Right atrium auricular region (tissue), 2 donors: Measurements from ENCODE around the gene PRKCB. TPM values are rescaled to one million over a fixed set of nuclear protein-coding genes. Genes with fewer than 3 reads are reported as not detected.

Experiments
- DNase-seq: peaks from one replicate; pipeline ENCODE4 v3.0.0-alpha.2; 2019; ENCODE audit warnings: low spot score
- H3K27ac ChIP-seq, 2 donors: fragments of 200-600 bp; sonication (generic); 1 replicate in 1 of 2; 2 replicates in 1 of 2; pipeline ENCODE4 v1.5.1; 2016 to 2019
- H3K27me3 ChIP-seq, 2 donors: fragments of 200-600 bp; sonication (generic); one replicate each; pipeline versions ENCODE4 v1.5.1 to v1.6.0; 2017 to 2019
- H3K36me3 ChIP-seq: fragments of 200-600 bp; sonication (generic); one replicate; pipeline ENCODE4 v1.5.1; 2016
- H3K4me1 ChIP-seq, 2 donors: fragments of 200-600 bp; sonication (generic); one replicate each; pipeline versions ENCODE4 v1.5.1 to v1.6.0; 2017 to 2019
- H3K4me3 ChIP-seq, 2 donors: fragments of 200-600 bp; sonication (generic); 1 replicate in 1 of 2; 2 replicates in 1 of 2; pipeline ENCODE4 v1.5.1; 2017 to 2019; ENCODE audit warnings: mild to moderate bottlenecking in 1 of 2, moderate library complexity in 1 of 2
- H3K9me3 ChIP-seq, 2 donors: fragments of 200-600 bp; sonication (generic); one replicate each; pipeline ENCODE4 v1.5.1; 2019
- total RNA-seq, 2 donors: library from RNA; depleted of rRNA; stranded (reverse); fragments of >200 nt; gene quantifications; one replicate each; pipeline ENCODE4 v1.1.0, GENCODE V29; 2016
- TF ChIP-seq, protein P1 (sequence below), 2 donors: fragments of 200-600 bp; sonication (generic); IDR thresholded peaks; one replicate each; pipeline ENCODE4 v1.5.1; 2019; ENCODE audit warnings: antibody characterized with exemption in 2 of 2

PRKCB gene
- total RNA-seq, 2 donors from 2014 or later = 0.93 to 3.1 TPM

DNA sequence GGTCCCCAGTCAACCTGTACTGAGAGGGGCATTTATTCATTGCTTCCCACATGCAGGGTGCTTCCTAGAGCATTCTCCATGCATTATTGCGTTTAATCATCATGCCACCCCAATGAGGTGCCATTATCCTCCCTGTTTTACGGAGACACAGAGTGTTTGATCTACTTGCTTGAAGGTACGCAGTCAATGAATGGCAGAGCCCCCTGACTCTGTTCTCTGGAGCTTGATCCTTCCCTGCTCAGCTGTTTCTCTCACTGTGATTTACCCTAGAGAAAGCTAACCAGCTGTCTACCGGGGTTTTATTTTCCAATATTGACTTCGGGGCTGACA, 117.2 kb downstream of the PRKCB start:
- no peak overlapping the region for H3K4me3 ChIP-seq
- no peak for DNase-seq
- H3K9me3 ChIP-seq = no peaks in the 10 kb centered on the region
- no peak overlapping the region for H3K27ac ChIP-seq
- no peaks in the 10 kb centered on the region for H3K36me3 ChIP-seq
- H3K4me1 ChIP-seq = no peaks in the 10 kb centered on the region
- no peaks in the 10 kb centered on the region for H3K27me3 ChIP-seq
- TF ChIP-seq, protein P1, sequence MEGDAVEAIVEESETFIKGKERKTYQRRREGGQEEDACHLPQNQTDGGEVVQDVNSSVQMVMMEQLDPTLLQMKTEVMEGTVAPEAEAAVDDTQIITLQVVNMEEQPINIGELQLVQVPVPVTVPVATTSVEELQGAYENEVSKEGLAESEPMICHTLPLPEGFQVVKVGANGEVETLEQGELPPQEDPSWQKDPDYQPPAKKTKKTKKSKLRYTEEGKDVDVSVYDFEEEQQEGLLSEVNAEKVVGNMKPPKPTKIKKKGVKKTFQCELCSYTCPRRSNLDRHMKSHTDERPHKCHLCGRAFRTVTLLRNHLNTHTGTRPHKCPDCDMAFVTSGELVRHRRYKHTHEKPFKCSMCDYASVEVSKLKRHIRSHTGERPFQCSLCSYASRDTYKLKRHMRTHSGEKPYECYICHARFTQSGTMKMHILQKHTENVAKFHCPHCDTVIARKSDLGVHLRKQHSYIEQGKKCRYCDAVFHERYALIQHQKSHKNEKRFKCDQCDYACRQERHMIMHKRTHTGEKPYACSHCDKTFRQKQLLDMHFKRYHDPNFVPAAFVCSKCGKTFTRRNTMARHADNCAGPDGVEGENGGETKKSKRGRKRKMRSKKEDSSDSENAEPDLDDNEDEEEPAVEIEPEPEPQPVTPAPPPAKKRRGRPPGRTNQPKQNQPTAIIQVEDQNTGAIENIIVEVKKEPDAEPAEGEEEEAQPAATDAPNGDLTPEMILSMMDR (IDR thresholded peaks at IDR 0.05) = no peak

DNA sequence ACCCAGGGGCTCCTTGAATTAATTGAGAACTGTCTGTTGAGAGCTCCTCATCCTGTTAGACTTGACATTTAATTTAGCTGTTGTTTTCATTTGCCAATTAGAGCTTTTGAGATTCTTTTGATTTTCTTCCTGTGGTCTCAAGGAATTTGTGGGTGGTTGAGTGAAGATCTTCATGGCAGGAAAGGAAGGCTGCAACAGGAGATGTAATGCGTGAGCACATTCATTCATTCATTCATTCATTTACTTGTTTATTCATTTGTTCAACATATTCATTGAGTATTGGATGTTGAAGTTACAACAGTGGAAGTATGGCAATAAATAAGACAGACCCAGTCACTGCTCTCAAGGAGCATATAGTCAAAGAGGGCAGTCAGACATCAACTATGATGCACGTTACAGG, 117.7 kb downstream of the PRKCB start:
- Histone ChIP-seq H3K9me3 (no peaks in the 10 kb centered on the region), H3K4me1 (no peaks in the 10 kb centered on the region), H3K27me3 (no peaks in the 10 kb centered on the region), H3K36me3 (no peaks in the 10 kb centered on the region), H3K4me3 (no peak overlapping the region), H3K27ac (no peak overlapping the region)
- TF ChIP-seq, protein P1 (IDR thresholded peaks at IDR 0.05) = no peak
- DNase-seq = no peak

DNA sequence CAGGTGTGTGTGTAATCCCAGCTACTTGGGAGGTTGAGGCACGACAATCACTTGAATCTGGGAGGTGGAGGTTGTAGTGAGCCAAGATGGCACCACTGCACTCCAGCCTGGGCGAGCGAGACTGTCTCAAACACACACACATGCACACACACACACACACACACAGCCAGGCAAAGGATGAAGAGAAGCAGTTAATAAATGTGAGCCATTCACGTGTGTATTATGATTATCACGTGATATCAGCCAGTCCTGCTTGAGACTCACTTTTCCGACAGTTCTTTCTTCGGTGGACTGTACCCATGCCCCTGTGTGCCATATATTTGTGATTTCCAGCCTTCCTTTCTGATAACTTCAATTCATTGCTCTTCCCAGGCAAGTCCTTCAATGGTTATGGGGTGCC, 119.3 kb downstream of the PRKCB start:
- no peaks in the 10 kb centered on the region for H3K27me3 ChIP-seq
- TF ChIP-seq, protein P1 (IDR thresholded peaks at IDR 0.05) = no peak
- no peak for DNase-seq
- H3K9me3 ChIP-seq = no peaks in the 10 kb centered on the region
- no peaks in the 10 kb centered on the region for H3K36me3 ChIP-seq
- H3K4me1 ChIP-seq = no peaks in the 10 kb centered on the region
- no peak overlapping the region for H3K27ac ChIP-seq
- no peak overlapping the region for H3K4me3 ChIP-seq

DNA sequence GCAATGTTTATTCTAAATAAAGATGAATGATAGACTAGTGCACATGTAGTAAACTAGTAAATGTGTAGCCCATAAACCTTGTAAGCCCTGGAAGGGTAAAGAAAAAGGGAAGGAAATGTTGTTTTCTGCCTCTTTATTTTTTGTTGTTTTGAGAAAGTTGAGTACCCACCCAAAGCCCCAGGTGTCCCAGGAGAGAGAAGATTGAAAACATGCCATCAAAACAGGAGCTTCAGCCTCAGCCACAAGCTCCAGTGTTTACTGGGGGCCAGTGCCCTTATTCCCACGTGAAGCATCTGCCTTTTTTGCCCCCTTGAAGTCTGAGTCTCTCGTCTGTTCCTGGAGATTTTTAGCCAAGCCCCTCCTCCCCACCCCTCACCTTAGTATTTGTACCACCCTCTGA, 121.5 kb downstream of the PRKCB start:
- Histone ChIP-seq H3K9me3 (no peaks in the 10 kb centered on the region), H3K36me3 (no peaks in the 10 kb centered on the region), H3K4me3 (no peak overlapping the region), H3K4me1 (no peaks in the 10 kb centered on the region), H3K27me3 (no peaks in the 10 kb centered on the region), H3K27ac (no peak overlapping the region)
- TF ChIP-seq, protein P1 (IDR thresholded peaks at IDR 0.05) = no peak
- no peak for DNase-seq

DNA sequence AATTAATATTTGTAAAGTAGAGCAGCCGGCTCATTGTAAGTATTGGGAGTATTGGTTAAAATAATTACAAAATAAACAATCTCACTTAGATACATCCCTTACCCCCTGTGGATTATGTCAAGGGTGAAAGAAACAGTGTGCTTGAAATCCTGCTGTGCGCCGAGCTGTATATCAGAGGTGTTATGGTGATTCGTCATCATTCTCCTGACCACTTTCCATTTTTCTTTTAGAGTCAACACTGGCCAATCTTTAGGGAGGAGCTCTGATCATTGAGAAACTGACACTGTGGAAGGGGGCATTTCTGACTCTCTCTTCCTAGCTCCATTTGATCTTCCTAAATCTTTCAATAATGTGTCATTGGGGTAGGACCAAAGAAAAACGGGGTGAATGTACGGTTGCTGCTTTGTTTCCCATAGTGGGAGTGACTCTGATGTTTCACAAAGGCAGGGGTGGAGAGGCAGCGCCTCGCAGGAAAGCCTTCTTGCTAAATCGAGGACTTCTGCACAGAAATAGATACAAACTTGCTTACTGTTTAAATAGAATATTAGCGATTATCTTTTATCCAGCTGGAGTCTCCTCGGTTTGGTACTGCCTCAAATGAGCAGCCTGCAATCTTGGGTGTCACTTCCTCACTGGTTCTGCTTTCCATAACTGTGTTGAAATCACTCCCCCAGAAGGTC, 123.4 kb downstream of the PRKCB start:
- Histone ChIP-seq H3K27ac (no peak overlapping the region), H3K4me3 (no peak overlapping the region), H3K27me3 (no peaks in the 10 kb centered on the region), H3K9me3 (no peaks in the 10 kb centered on the region), H3K4me1 (no peaks in the 10 kb centered on the region), H3K36me3 (no peaks in the 10 kb centered on the region)
- TF ChIP-seq, protein P1 (IDR thresholded peaks at IDR 0.05) = no peak
- DNase-seq = no peak

DNA sequence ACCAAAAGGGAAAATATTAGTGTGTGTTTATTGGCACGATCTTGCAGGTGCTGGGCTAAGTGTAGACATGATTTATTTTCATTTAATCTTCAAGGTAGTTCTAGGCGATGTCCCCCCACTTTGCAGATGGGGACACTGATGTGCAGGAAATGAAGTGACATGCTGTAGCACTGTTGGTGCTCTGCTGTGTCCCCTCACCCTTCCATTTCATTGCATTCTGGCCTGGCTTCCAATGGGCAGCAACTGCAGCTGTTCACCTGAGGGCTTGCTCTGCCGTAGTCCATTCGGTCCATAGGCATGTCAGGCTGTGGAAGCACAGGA, 123.9 kb downstream of the PRKCB start:
- no peak overlapping the region for H3K27ac ChIP-seq
- H3K36me3 ChIP-seq = no peaks in the 10 kb centered on the region
- no peak overlapping the region for H3K4me3 ChIP-seq
- H3K9me3 ChIP-seq = no peaks in the 10 kb centered on the region
- DNase-seq = no peak
- H3K27me3 ChIP-seq = no peaks in the 10 kb centered on the region
- no peaks in the 10 kb centered on the region for H3K4me1 ChIP-seq
- TF ChIP-seq, protein P1 (IDR thresholded peaks at IDR 0.05) = no peak
